ENCODE results near the gene SAMD4A.

The SAMD4A gene

GRCh38 chr14:54711812-54712464 is 145.0 kb downstream of the SAMD4A start:
- TF ChIP-seq EZH2phosphoT487 (conservative IDR thresholded peaks at IDR 0.05; ENCODE audit: low read length) (no peak), CTCF (IDR thresholded peaks at IDR 0.05; ENCODE audit: insufficient read depth, low read length, poor library complexity, severe bottlenecking) (no peak)
- Histone ChIP-seq H3K27ac (ENCODE audit: low read depth, low read length) (no peak overlapping the region), H3K4me2 (ENCODE audit: low read depth, low read length, poor library complexity, severe bottlenecking) (no peak overlapping the region)

DNA sequence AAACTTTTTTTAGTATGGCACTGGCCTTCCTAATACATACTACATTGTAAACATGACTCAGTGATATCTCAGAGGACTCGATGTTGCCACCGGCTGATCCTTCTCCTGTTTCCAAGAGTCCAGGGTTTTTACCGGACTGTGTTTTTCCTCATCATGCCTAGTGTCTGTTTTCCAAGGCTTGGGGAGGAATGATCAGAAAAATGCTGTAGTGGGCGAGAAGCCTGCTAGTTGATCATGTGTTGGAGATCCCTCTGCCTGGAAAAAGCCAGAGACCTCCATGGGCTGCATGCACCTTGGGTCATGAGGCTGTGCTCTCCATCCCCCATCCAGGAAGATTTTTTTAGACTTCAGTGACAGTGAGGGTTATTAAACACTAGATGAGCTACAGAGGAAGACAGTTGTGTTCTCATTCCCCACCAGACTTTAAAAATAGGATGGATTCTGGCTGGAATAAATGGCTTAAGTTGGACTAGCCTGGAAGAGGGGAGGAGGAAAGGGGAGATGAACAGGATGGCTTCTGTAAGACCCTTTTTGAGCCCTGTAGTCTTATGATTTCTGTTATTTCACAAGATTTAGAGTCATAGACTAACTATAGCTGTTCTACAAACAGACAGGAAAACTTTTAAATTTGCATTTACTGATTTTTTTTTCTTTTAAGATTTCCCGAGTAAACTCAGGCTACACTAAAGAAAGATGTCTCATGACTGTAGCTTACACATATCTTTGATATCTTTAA is 145.7 kb downstream of the SAMD4A start:
- H3K9ac ChIP-seq (ENCODE audit: low read length) = no peak overlapping the region
- H3K4me2 ChIP-seq (ENCODE audit: low read depth, low read length, poor library complexity, severe bottlenecking) = no peak overlapping the region
- H3K36me3 ChIP-seq (ENCODE audit: low read length) = no peaks in the 10 kb centered on the region
- H3K9me3 ChIP-seq (ENCODE audit: insufficient read depth, low read length) = no peaks in the 10 kb centered on the region
- TF ChIP-seq CTCF (IDR thresholded peaks at IDR 0.05; ENCODE audit: insufficient read depth, low read length, poor library complexity, severe bottlenecking) (no peak), EZH2phosphoT487 (conservative IDR thresholded peaks at IDR 0.05; ENCODE audit: low read length) (no peak)
- no peaks in the 10 kb centered on the region for H3K9me2 ChIP-seq (replicated peaks; ENCODE audit: insufficient read depth, low read length)
- no peaks in the 10 kb centered on the region for H3K79me2 ChIP-seq (ENCODE audit: insufficient read depth, low read length)
- H3K27me3 ChIP-seq (ENCODE audit: low read length) = no peaks in the 10 kb centered on the region
- H3F3A ChIP-seq (ENCODE audit: insufficient read depth) = no peaks in the 10 kb centered on the region
- H3K27ac ChIP-seq (ENCODE audit: low read depth, low read length) = no peak overlapping the region
- no peak overlapping the region for H2AFZ ChIP-seq (ENCODE audit: low read depth, low read length, severe bottlenecking)
- H4K20me1 ChIP-seq (ENCODE audit: low read depth, low read length) = no peaks in the 10 kb centered on the region
- no peak overlapping the region for H3K4me3 ChIP-seq (ENCODE audit: insufficient read depth, low read length, poor library complexity, severe bottlenecking)

More at GRCh38 chr14:54711812-54712464, 145.0 kb downstream of the SAMD4A start:
- H3K79me2 ChIP-seq (ENCODE audit: insufficient read depth, low read length) = no peaks in the 10 kb centered on the region
- no peaks in the 10 kb centered on the region for H4K20me1 ChIP-seq (ENCODE audit: low read depth, low read length)
- no peaks in the 10 kb centered on the region for H3F3A ChIP-seq (ENCODE audit: insufficient read depth)
- H3K4me3 ChIP-seq (ENCODE audit: insufficient read depth, low read length, poor library complexity, severe bottlenecking) = no peak overlapping the region
- H2AFZ ChIP-seq (ENCODE audit: low read depth, low read length, severe bottlenecking) = no peak overlapping the region
- no peaks in the 10 kb centered on the region for H3K9me3 ChIP-seq (ENCODE audit: insufficient read depth, low read length)
- H3K27me3 ChIP-seq (ENCODE audit: low read length) = no peaks in the 10 kb centered on the region
- H3K36me3 ChIP-seq (ENCODE audit: low read length) = no peaks in the 10 kb centered on the region
- H3K9me2 ChIP-seq (replicated peaks; ENCODE audit: insufficient read depth, low read length) = no peaks in the 10 kb centered on the region
- no peak overlapping the region for H3K9ac ChIP-seq (ENCODE audit: low read length)

- Histone ChIP-seq H3K9me3 (ENCODE audit: insufficient read depth, low read length) (no peaks in the 10 kb centered on the region), H4K20me1 (ENCODE audit: low read depth, low read length) (no peaks in the 10 kb centered on the region), H3K36me3 (ENCODE audit: low read length) (no peaks in the 10 kb centered on the region), H3K79me2 (ENCODE audit: insufficient read depth, low read length) (no peaks in the 10 kb centered on the region), H3K9ac (ENCODE audit: low read length) (no peak overlapping the region), H3K27me3 (ENCODE audit: low read length) (no peaks in the 10 kb centered on the region), H3F3A (ENCODE audit: insufficient read depth) (no peaks in the 10 kb centered on the region), H3K4me3 (ENCODE audit: insufficient read depth, low read length, poor library complexity, severe bottlenecking) (no peak overlapping the region), H3K4me2 (ENCODE audit: low read depth, low read length, poor library complexity, severe bottlenecking) (no peak overlapping the region), H3K9me2 (replicated peaks; ENCODE audit: insufficient read depth, low read length) (no peaks in the 10 kb centered on the region), H2AFZ (ENCODE audit: low read depth, low read length, severe bottlenecking) (no peak overlapping the region), H3K27ac (ENCODE audit: low read depth, low read length) (no peak overlapping the region)
- TF ChIP-seq CTCF (IDR thresholded peaks at IDR 0.05; ENCODE audit: insufficient read depth, low read length, poor library complexity, severe bottlenecking) (no peak), EZH2phosphoT487 (conservative IDR thresholded peaks at IDR 0.05; ENCODE audit: low read length) (no peak)
Measured at GRCh38 chr14:54713379-54713778, 146.5 kb downstream of the SAMD4A start.

Data from SU-DHL-6 (cell line).